Calu3 (cell line): ENCODE measurements around the gene FOXA3. TPM values are rescaled to one million over a fixed set of nuclear protein-coding genes. Genes with fewer than 3 reads are reported as not detected.

Source experiments
- BruUV-seq: library from RNA; stranded (reverse); fragments of 400-500 nt; replicated peaks from 2 replicates; lab custom pipeline; 2021; lab: Mats Ljungman, UMichigan
- CTCF ChIA-PET: fragments of 300-600 bp; sonication (Branson Sonifier 250); formaldehyde crosslinking; loops from one replicate; lab custom pipeline; 2022; ENCODE audit warnings: antibody characterized with exemption; lab: Charles Lee
- DNase-seq: peaks from one replicate; pipeline ENCODE4 v3.0.0; 2022
- H3K27ac Mint-ChIP-seq: one replicate; pipeline ENCODE4 v1.8.0; 2022; ENCODE audit warnings: mixed read lengths; ENCODE audit not compliant: unreplicated experiment
- H3K27me3 Mint-ChIP-seq: one replicate; pipeline ENCODE4 v1.8.0; 2022; ENCODE audit warnings: mixed read lengths; ENCODE audit not compliant: unreplicated experiment
- H3K36me3 Mint-ChIP-seq: one replicate; pipeline ENCODE4 v1.8.0; 2022; ENCODE audit warnings: mild to moderate bottlenecking, moderate library complexity, mixed read lengths; ENCODE audit not compliant: insufficient read depth, unreplicated experiment
- H3K4me1 Mint-ChIP-seq: one replicate; pipeline ENCODE4 v1.8.0; 2022; ENCODE audit warnings: mild to moderate bottlenecking, low read depth, mixed read lengths; ENCODE audit not compliant: unreplicated experiment
- H3K4me3 Mint-ChIP-seq: one replicate; pipeline ENCODE4 v1.8.0; 2022; ENCODE audit warnings: mild to moderate bottlenecking, low read depth, moderate library complexity, mixed read lengths; ENCODE audit not compliant: unreplicated experiment
- H3K9me3 Mint-ChIP-seq: one replicate; pipeline ENCODE4 v1.8.0; 2022; ENCODE audit warnings: low read depth, mixed read lengths; ENCODE audit not compliant: unreplicated experiment
- CTCF ChIP-seq: fragments of 200-600 bp; IDR thresholded peaks from one replicate; pipeline ENCODE4 v1.8.0; 2022; ENCODE audit warnings: antibody characterized with exemption; ENCODE audit not compliant: unreplicated experiment
- intact Hi-C: fragments of 100-400 bp; cut with micrococcal nuclease; formaldehyde crosslinking; loops from one replicate; pipeline ENCODE4 v1.10.0; 2022; ENCODE audit not compliant: unreplicated experiment
- total RNA-seq: library from RNA; stranded (reverse); gene quantifications from 2 replicates; pipeline ENCODE4 v1.2.3, GENCODE V29; 2022

Gene FOXA3
- total RNA-seq, 1 experiment from 2014 or later: 12.1 TPM

GRCh38 chr19:45825917-45826893 is 37.9 kb upstream of the FOXA3 start:
- H3K36me3 Mint-ChIP-seq: peaks cover 72% of the 10 kb centered on the region
- H3K27me3 Mint-ChIP-seq: no peaks in the 10 kb centered on the region
- CTCF ChIA-PET: interaction anchor here (1.0 kb wide), 1 partner anchor 9 kb away, joined by 7 read pairs; no protein-coding TSS in a partner anchor
- intact Hi-C loops: no loop called here
- no peaks in the 10 kb centered on the region for H3K9me3 Mint-ChIP-seq
- no peak for DNase-seq
- H3K27ac Mint-ChIP-seq: no peak overlapping the region
- no TSS peak for BruUV-seq
- TF ChIP-seq CTCF: no peak
- H3K4me3 Mint-ChIP-seq: no peak overlapping the region
- no peaks in the 10 kb centered on the region for H3K4me1 Mint-ChIP-seq

GRCh38 chr19:45826934-45827333 is 37.2 kb upstream of the FOXA3 start:
- BruUV-seq: no TSS peak
- Mint-ChIP-seq H3K36me3 (peaks cover 76% of the 10 kb centered on the region), H3K9me3 (no peaks in the 10 kb centered on the region), H3K27me3 (no peaks in the 10 kb centered on the region), H3K4me1 (no peaks in the 10 kb centered on the region), H3K27ac (no peak overlapping the region), H3K4me3 (no peak overlapping the region)
- CTCF ChIA-PET: interaction anchor here (1.0 kb wide), 1 partner anchor 10 kb away, joined by 7 read pairs; no protein-coding TSS in a partner anchor
- DNase-seq: no peak
- no peak for TF ChIP-seq CTCF
- intact Hi-C loops: no loop called here

GRCh38 chr19:45827459-45828093 is 36.5 kb upstream of the FOXA3 start:
- DNase-seq: no peak
- Mint-ChIP-seq H3K4me1 (no peaks in the 10 kb centered on the region), H3K27ac (peak overlapping the region; percentile 59), H3K9me3 (no peaks in the 10 kb centered on the region), H3K36me3 (peaks cover 82% of the 10 kb centered on the region), H3K27me3 (no peaks in the 10 kb centered on the region), H3K4me3 (peak overlapping the region; percentile 7)
- intact Hi-C loops: no loop called here
- no TSS peak for BruUV-seq
- CTCF ChIA-PET: interaction anchor here (1.0 kb wide), 1 partner anchor 19 kb away, joined by 3 read pairs; no protein-coding TSS in a partner anchor
- TF ChIP-seq CTCF: no peak

- peak overlapping the region; percentile 59 for H3K27ac Mint-ChIP-seq
- CTCF ChIA-PET: interaction anchor here (0.6 kb wide), 1 partner anchor 12 kb away, joined by 3 read pairs; no protein-coding TSS in a partner anchor
Observed at GRCh38 chr19:45828523-45828922, 35.6 kb upstream of the FOXA3 start.

More at GRCh38 chr19:45828523-45828922, 35.6 kb upstream of the FOXA3 start:
- no peak for DNase-seq
- TF ChIP-seq CTCF: no peak
- Mint-ChIP-seq H3K4me1 (no peaks in the 10 kb centered on the region), H3K36me3 (peaks cover 87% of the 10 kb centered on the region), H3K9me3 (no peaks in the 10 kb centered on the region), H3K27me3 (no peaks in the 10 kb centered on the region), H3K4me3 (no peak overlapping the region)
- intact Hi-C loops: no loop called here
- no TSS peak for BruUV-seq
